ENCODE measurements around the gene INA. TPM values are rescaled to one million over a fixed set of nuclear protein-coding genes. Genes with fewer than 3 reads are reported as not detected.

The INA gene
- 14.0 and 14.3 TPM in 2 replicates for total RNA-seq (2021)
- long read RNA-seq, transcript INA-201 (3 exons, 3,231 nt): major isoform, 39 of 45 reads
- long read RNA-seq, partial matches to known transcripts: 0 of 45 reads
- long read RNA-seq, other reads (novel, unspliced or antisense): 6 of 45 reads

DNA sequence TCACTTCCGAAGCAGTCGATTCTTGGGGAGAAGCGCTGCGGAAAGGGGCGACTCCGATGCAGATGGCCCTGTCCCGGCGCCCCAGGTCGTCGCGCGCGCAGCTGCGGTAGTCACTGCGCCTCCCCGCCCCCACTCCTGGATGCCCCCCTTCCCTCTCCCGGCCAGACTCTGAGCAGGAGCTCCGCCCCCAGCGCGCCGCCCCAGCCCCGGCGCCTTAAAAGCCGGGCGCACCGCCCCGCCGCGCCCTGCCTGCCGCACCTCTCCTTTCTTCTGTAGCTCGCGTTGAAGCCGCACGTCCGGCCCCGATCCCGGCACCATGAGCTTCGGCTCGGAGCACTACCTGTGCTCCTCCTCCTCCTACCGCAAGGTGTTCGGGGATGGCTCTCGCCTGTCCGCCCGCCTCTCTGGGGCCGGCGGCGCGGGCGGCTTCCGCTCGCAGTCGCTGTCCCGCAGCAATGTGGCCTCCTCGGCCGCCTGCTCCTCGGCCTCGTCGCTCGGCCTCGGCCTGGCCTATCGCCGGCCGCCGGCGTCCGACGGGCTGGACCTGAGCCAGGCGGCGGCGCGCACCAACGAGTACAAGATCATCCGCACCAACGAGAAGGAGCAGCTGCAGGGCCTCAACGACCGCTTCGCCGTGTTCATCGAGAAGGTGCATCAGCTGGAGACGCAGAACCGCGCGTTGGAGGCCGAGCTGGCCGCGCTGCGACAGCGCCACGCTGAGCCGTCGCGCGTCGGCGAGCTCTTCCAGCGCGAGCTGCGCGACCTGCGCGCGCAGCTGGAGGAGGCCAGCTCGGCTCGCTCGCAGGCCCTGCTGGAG, at the start of gene INA:
INA (plus strand) TSS at position 243 of the 817 bp plus-strand sequence; CDS start at position 317, 74 bp downstream.
- no CpG with 5 or more reads among the region's 105 CpGs for WGBS (ENCODE audit: extremely low coverage, insufficient read length, low lambda C conversion rate)
- Histone ChIP-seq H3K4ac (ENCODE audit: low read depth, low read length) (no peak within 1 kb of the TSS), H3K27ac (ENCODE audit: insufficient read length, low read depth, low read length) (no peak within 1 kb of the TSS), H3T11ph (ENCODE audit: low read length) (no peak within 1 kb of the TSS), H2BK20ac (ENCODE audit: low read depth, low read length, poor library complexity, severe bottlenecking) (no peak within 1 kb of the TSS), H3K23me2 (ENCODE audit: insufficient read length, low read depth, low read length, poor library complexity, severe bottlenecking) (peaks cover 14% of the 10 kb centered on the region), H3K4me1 (ENCODE audit: insufficient read depth, low read length) (no peaks in the 10 kb centered on the region; the same call in 1 of the 2 replicates), H4K8ac (replicated peaks; ENCODE audit: insufficient read length, low read depth, low read length) (no peak within 1 kb of the TSS), H3K79me2 (ENCODE audit: insufficient read depth, low read length) (no peaks in the 10 kb centered on the region), H3K27me3 (ENCODE audit: insufficient read depth, low read length) (peaks cover 24% of the 10 kb centered on the region), H3K4me2 (ENCODE audit: insufficient read depth, insufficient read length, low read length) (peak within 1 kb of the TSS; percentile 84), H4K91ac (ENCODE audit: insufficient read length, low read depth, low read length) (no peak within 1 kb of the TSS), H3K9ac (ENCODE audit: extremely low read depth, insufficient read length, low read length) (no peak within 1 kb of the TSS), H4K5ac (ENCODE audit: insufficient read length, low read depth, low read length) (no peak within 1 kb of the TSS), H3K14ac (ENCODE audit: insufficient read depth, low read length) (no peak within 1 kb of the TSS), H2AK5ac (ENCODE audit: insufficient read length, low read length) (no peak within 1 kb of the TSS), H3K18ac (ENCODE audit: insufficient read length, low read depth, low read length) (no peak within 1 kb of the TSS), H4K20me1 (ENCODE audit: control insufficient read depth, insufficient read depth, insufficient read length) (no peaks in the 10 kb centered on the region), H3K9me3 (ENCODE audit: control insufficient read depth, low read depth, low read length) (no peaks in the 10 kb centered on the region), H2BK5ac (ENCODE audit: insufficient read length, low read length) (no peak within 1 kb of the TSS), H2BK15ac (ENCODE audit: low read depth, low read length) (no peak within 1 kb of the TSS), H3K79me1 (ENCODE audit: insufficient read depth, low read depth, low read length, poor library complexity, severe bottlenecking) (no peaks in the 10 kb centered on the region), H3K56ac (ENCODE audit: insufficient read length, low read depth, low read length) (no peak within 1 kb of the TSS), H2BK12ac (ENCODE audit: insufficient read length, low read depth, low read length) (no peak within 1 kb of the TSS), H2AFZ (ENCODE audit: low read length) (peak within 1 kb of the TSS; percentile 67), H3K23ac (ENCODE audit: insufficient read length, low read depth, low read length) (no peak within 1 kb of the TSS), H2BK120ac (ENCODE audit: low read depth, low read length, poor library complexity, severe bottlenecking) (no peak within 1 kb of the TSS)
- TF ChIP-seq, protein P1, sequence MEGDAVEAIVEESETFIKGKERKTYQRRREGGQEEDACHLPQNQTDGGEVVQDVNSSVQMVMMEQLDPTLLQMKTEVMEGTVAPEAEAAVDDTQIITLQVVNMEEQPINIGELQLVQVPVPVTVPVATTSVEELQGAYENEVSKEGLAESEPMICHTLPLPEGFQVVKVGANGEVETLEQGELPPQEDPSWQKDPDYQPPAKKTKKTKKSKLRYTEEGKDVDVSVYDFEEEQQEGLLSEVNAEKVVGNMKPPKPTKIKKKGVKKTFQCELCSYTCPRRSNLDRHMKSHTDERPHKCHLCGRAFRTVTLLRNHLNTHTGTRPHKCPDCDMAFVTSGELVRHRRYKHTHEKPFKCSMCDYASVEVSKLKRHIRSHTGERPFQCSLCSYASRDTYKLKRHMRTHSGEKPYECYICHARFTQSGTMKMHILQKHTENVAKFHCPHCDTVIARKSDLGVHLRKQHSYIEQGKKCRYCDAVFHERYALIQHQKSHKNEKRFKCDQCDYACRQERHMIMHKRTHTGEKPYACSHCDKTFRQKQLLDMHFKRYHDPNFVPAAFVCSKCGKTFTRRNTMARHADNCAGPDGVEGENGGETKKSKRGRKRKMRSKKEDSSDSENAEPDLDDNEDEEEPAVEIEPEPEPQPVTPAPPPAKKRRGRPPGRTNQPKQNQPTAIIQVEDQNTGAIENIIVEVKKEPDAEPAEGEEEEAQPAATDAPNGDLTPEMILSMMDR (conservative IDR thresholded peaks at IDR 0.05): 0 out of 3 replicates have a peak, but pooled peaks have one; percentile 13
- peaks cover 66% of the 10 kb centered on the region for H3K27me3 Mint-ChIP-seq (ENCODE audit: low read depth)
- H3K27ac Mint-ChIP-seq: no peak within 1 kb of the TSS
- H3K9me3 Mint-ChIP-seq: no peaks in the 10 kb centered on the region; a peak in 1 of 5 replicates
- H3K36me3 Mint-ChIP-seq (ENCODE audit: insufficient read depth in 1 of 3, low read depth in 3 of 3): no peaks in the 10 kb centered on the region
- peaks cover 23 to 28% of the 10 kb centered on the region in 2 experiments for H3K4me1 Mint-ChIP-seq
- DNase-seq: peak; percentile 86
- peak within 1 kb of the TSS; percentile 73 to 89 for H3K4me3 Mint-ChIP-seq
